Right cardiac atrium (tissue), 5 donors: ENCODE data around the gene LRRK1. TPM values are rescaled to one million over a fixed set of nuclear protein-coding genes. Genes with fewer than 3 reads are reported as not detected.

ENCODE experiments used
- ATAC-seq, 2 donors: fragments of 200-7000 bp; cut with Tn5 transposase; one replicate each; pipeline versions ENCODE4 v1.8.0 to v1.9.1; 2020; ENCODE audit warnings: moderate library complexity in 2 of 2, mild to moderate bottlenecking in 1 of 2
- DNase-seq, 3 donors: peaks; one replicate each; pipeline ENCODE4 v3.0.0-alpha.2; 2020
- H3K27ac ChIP-seq: one replicate; pipeline ENCODE4 v1.5.1; 2013; ENCODE audit warnings: mild to moderate bottlenecking, low read length, control low read depth, moderate library complexity
- H3K27me3 ChIP-seq: one replicate; pipeline ENCODE4 v1.6.1; 2013; ENCODE audit not compliant: control insufficient read depth, insufficient read depth
- H3K4me1 ChIP-seq: one replicate; pipeline ENCODE4 v1.6.1; 2013; ENCODE audit warnings: low read length; ENCODE audit not compliant: control insufficient read depth, insufficient read depth
- H3K4me3 ChIP-seq: one replicate; pipeline ENCODE4 v1.5.1; 2013; ENCODE audit warnings: low read length, control low read depth
- H3K9me3 ChIP-seq: one replicate; pipeline ENCODE4 v1.6.1; 2013; ENCODE audit warnings: low read length; ENCODE audit not compliant: control insufficient read depth
- WGBS: extraction: QIAGEN DNeasy Blood & Tissue Kit; methylation state at CpG from one replicate; pipeline ENCODE4 v1.1.7; 2013; 5-methylcytosine and 5-hydroxymethylcytosine counted together
- intact Hi-C, 4 donors: fragments of 100-400 bp; cut with DNase I; formaldehyde crosslinking; loops; one replicate each; pipeline versions ENCODE4 v1.11.0 to v1.14.0; 2022 to 2023
- polyA plus RNA-seq: library from polyadenylated mRNA; stranded (reverse); fragments of 200-250 nt; gene quantifications from one replicate; pipeline ENCODE4 v1.2.3, GENCODE V29; 2013
- total RNA-seq, 4 donors: library from RNA; stranded (reverse); fragmentation: NEBNext Ultra II Directional; extraction: Animal tissue kit (Norgen Biotek cat#: 25700); gene quantifications; one replicate each; pipeline ENCODE4 v1.2.1, GENCODE V29; 2021
- donor health status: healthy with polysubstance abuse.
- donor health status: DM: no; HTN: yes; CAD: no.
- donor health status: DM: no; HTN: no; CAD: no.
- donor health status: DM: no; HTN: yes; CAD: no; lungs with severe emphysema.
- donor health status: DM: yes; HTN: yes; CAD: no.

LRRK1 gene
- total and polyA plus RNA-seq, 5 donors = 2.9 to 7.6 (median 5.1) TPM

DNA sequence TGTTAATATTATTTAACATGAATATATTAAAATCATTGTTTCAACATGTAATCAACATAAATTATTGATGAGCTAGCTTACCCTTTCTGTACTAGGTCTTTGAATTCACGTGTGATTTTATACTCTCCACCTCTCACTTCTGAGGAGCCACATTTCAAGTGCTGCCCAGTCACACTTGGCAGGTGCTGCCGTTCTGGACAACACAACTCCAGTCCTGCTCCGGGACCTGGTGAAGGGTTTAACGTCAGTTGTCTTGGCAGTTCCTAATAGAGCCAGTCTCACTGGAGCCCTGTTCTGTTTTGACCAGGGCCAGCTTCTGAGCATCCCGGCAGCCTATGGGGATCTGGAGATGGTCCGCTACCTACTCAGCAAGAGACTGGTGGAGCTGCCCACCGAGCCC is 64.1 kb downstream of the LRRK1 start:
- Histone ChIP-seq H3K27ac (no peak overlapping the region), H3K9me3 (no peaks in the 10 kb centered on the region), H3K27me3 (no peaks in the 10 kb centered on the region), H3K4me1 (no peaks in the 10 kb centered on the region), H3K4me3 (no peak overlapping the region)
- intact Hi-C loops = no loop called here
- ATAC-seq = no peak
- no peak for DNase-seq
- 85% methylated on average over 7 of the region's 7 CpGs for WGBS

DNA sequence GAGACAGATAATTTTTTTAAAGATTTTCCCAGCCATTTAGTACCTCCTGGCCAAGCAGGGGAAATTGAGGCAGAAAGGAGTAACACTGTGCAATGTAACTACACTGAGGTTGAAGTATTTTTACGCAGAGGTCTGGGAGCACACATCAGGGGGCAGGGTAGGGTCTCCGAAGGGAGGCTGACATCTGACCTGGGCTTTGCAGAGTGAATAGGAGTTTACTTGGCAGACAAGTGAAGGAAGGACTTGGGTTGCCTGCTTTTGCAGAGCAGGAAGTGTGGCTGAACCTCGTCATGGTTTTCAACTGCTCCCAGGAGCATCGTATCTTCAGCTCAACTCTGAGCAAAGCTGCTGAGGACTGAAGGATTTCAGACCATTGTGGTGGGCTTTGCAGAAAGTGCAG is 66.2 kb downstream of the LRRK1 start:
- Histone ChIP-seq H3K27ac (no peak overlapping the region), H3K9me3 (no peaks in the 10 kb centered on the region), H3K27me3 (no peaks in the 10 kb centered on the region), H3K4me1 (no peaks in the 10 kb centered on the region), H3K4me3 (no peak overlapping the region)
- 80% methylated on average over 4 of the region's 4 CpGs for WGBS
- intact Hi-C loops = no loop called here
- DNase-seq (no peak), ATAC-seq (no peak)

DNA sequence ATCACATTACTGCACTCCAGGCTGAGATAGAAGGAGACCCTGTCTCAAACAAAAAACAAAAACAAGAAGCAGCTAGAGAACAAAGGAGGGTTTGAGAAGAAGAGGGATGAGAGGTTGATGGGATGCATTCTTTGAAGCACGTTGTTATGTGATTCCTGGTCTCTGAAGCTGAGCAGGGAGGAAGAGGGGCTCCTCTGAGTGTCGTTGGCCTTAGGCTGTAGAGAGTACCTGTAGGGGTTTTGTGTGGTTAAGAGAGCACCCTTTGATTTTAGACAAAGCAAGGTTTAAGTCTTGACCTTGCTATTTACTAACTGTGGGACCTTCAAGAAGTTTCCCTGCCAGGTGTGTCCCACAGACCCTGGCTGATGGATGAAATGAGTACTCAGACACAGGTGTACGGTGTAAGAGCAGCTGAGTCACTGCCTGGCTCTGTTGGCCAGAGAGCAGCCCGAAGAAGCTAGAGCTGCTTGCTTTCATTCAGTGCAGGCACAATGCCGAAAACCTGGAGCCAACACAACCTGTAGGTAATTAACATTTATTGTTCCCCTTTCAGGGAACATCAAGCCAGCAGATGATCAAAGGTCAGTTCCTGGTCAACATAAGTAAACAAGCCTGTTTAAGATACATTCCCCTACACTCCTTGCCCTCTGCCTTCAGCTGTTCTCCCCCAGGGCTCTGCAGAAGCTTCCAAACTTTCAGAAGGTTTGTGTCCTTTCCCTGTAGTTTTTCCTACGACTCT is 67.2 kb downstream of the LRRK1 start:
- Histone ChIP-seq H3K4me1 (no peaks in the 10 kb centered on the region), H3K4me3 (no peak overlapping the region), H3K27me3 (no peaks in the 10 kb centered on the region), H3K27ac (no peak overlapping the region), H3K9me3 (no peaks in the 10 kb centered on the region)
- DNase-seq = no peak
- 72% methylated on average over 6 of the region's 6 CpGs for WGBS
- intact Hi-C loops = no loop called here
- no peak for ATAC-seq

- peak overlapping the region; percentile 40 for H3K27ac ChIP-seq
- ATAC-seq = peak; percentile 68 to 84
- intact Hi-C loops = no loop called here
Observed at GRCh38 chr15:100987143-100987542, 68.0 kb downstream of the LRRK1 start.

GRCh38 chr15:100988297-100988696 is 69.1 kb downstream of the LRRK1 start:
- intact Hi-C loops = no loop called here
- no peaks in the 10 kb centered on the region for H3K9me3 ChIP-seq
- WGBS = 96% methylated on average over 5 of the region's 5 CpGs
- DNase-seq (no peak), ATAC-seq (no peak)
- no peak overlapping the region for H3K4me3 ChIP-seq
- no peaks in the 10 kb centered on the region for H3K27me3 ChIP-seq
- no peak overlapping the region for H3K27ac ChIP-seq
- H3K4me1 ChIP-seq = no peaks in the 10 kb centered on the region

More at GRCh38 chr15:100987143-100987542, 68.0 kb downstream of the LRRK1 start:
- Histone ChIP-seq H3K9me3 (no peaks in the 10 kb centered on the region), H3K4me1 (no peaks in the 10 kb centered on the region), H3K4me3 (no peak overlapping the region), H3K27me3 (no peaks in the 10 kb centered on the region)
- DNase-seq = no peak
- WGBS = 50% methylated on average over 4 of the region's 4 CpGs

DNA sequence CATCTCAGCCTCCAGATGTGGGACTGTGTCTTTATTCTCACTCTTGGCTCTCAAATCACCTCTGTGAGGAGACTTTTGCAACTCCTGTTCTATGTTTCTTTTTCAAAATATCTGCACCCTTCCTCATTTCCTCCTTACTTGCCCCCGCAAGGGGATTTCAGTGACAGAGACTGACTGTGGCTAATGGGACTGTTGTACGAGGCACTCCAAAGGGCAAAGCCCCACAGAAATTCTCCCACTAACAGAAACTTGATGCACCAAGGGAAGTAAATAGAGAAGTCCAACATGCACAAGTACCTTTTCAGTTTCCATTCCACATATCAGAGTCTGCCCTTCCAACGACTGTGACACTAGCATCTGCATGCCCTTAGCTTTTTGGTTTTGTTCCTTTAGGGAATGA is 69.7 kb downstream of the LRRK1 start:
- H3K27me3 ChIP-seq = no peaks in the 10 kb centered on the region
- DNase-seq (no peak), ATAC-seq (no peak)
- H3K4me3 ChIP-seq = no peak overlapping the region
- intact Hi-C loops = no loop called here
- H3K4me1 ChIP-seq = no peaks in the 10 kb centered on the region
- 90% methylated on average over 3 of the region's 3 CpGs for WGBS
- H3K27ac ChIP-seq = no peak overlapping the region
- H3K9me3 ChIP-seq = no peaks in the 10 kb centered on the region

- Histone ChIP-seq H3K4me1 (no peaks in the 10 kb centered on the region), H3K27me3 (no peaks in the 10 kb centered on the region), H3K4me3 (no peak overlapping the region), H3K9me3 (no peaks in the 10 kb centered on the region), H3K27ac (no peak overlapping the region)
- DNase-seq (no peak), ATAC-seq (no peak)
- WGBS = 92% methylated on average over 17 of the region's 17 CpGs
- intact Hi-C loops = no loop called here
Observed at GRCh38 chr15:100994597-100995446, 75.7 kb downstream of the LRRK1 start.

GRCh38 chr15:100995471-100996430 is 76.6 kb downstream of the LRRK1 start:
- Histone ChIP-seq H3K27me3 (no peaks in the 10 kb centered on the region), H3K27ac (no peak overlapping the region), H3K9me3 (no peaks in the 10 kb centered on the region), H3K4me1 (no peaks in the 10 kb centered on the region), H3K4me3 (no peak overlapping the region)
- intact Hi-C loops = no loop called here
- 87% methylated on average over 20 of the region's 20 CpGs for WGBS
- no peak for ATAC-seq
- DNase-seq = no peak

GRCh38 chr15:100997442-100997841 is 78.3 kb downstream of the LRRK1 start:
- 85% methylated on average over 1 of the region's 1 CpG for WGBS
- intact Hi-C loops = no loop called here

DNA sequence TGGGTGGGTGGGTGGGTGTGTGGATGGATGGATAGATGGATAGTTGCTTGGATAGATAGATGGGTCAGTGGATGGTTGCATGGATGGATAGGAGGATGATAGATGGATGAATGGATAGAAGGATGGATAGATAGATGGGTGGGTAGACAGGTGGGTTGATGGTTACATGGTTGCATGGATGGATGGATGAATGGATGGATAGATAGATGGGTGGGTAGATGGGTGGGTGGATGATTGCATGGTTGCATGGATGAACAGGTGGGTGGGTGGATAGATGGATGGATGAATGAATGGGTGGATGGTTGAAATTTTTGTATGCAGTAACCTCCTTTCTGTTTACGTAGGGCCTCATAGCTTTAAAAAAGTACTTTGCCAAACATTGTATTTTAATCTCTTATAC is 79.5 kb downstream of the LRRK1 start:
- no peak for DNase-seq
- H3K9me3 ChIP-seq = no peaks in the 10 kb centered on the region
- 94% methylated on average over 1 of the region's 1 CpG for WGBS
- no peak overlapping the region for H3K27ac ChIP-seq
- no peaks in the 10 kb centered on the region for H3K27me3 ChIP-seq
- H3K4me3 ChIP-seq = no peak overlapping the region
- no peaks in the 10 kb centered on the region for H3K4me1 ChIP-seq
- ATAC-seq = no peak
- intact Hi-C loops = no loop called here

More at GRCh38 chr15:100997442-100997841, 78.3 kb downstream of the LRRK1 start:
- H3K4me1 ChIP-seq = no peaks in the 10 kb centered on the region
- H3K27me3 ChIP-seq = no peaks in the 10 kb centered on the region
- no peaks in the 10 kb centered on the region for H3K9me3 ChIP-seq
- no peak for DNase-seq
- ATAC-seq = no peak
- no peak overlapping the region for H3K4me3 ChIP-seq
- H3K27ac ChIP-seq = no peak overlapping the region
